OCI-M1 (cell line): ENCODE results near the gene TMPRSS11D.

ENCODE experiments used
- DNase-seq: peaks from one replicate; lab custom pipeline; 2025; lab: John Stamatoyannopoulos, UW

The TMPRSS11D gene, protein sequence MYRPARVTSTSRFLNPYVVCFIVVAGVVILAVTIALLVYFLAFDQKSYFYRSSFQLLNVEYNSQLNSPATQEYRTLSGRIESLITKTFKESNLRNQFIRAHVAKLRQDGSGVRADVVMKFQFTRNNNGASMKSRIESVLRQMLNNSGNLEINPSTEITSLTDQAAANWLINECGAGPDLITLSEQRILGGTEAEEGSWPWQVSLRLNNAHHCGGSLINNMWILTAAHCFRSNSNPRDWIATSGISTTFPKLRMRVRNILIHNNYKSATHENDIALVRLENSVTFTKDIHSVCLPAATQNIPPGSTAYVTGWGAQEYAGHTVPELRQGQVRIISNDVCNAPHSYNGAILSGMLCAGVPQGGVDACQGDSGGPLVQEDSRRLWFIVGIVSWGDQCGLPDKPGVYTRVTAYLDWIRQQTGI

GRCh38 chr4:67883902-67884301 is at the start of gene TMPRSS11D:
Gene TMPRSS11D, minus strand, starts transcription at chr4:67884002. Its CDS starts 69 bp downstream, at chr4:67883933.
- DNase-seq: no peak

- DNase-seq: no peak
Measured at GRCh38 chr4:67933038-67933437, 49.2 kb upstream of the TMPRSS11D start.

DNA sequence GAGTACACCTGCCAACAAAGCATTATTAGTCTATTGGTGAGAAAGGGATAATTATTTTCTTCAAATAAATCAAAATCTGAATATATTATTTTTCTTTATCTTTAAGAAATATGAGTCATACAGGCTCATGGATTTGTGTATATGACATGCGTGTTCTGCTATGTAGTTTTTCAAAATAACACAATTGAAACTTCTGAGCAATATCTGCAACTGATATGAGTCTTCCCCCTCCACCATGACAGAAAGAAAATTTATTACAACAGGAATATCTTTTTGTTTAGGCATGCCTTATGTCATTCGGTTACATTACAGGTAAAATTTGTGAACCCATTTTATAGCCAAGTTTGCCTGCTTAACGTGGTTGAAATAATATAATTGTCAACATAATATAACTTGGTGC is 47.5 kb upstream of the TMPRSS11D start:
- DNase-seq: no peak

GRCh38 chr4:67929426-67929825 is 45.6 kb upstream of the TMPRSS11D start:
- DNase-seq: no peak

GRCh38 chr4:67928546-67928945 is 44.7 kb upstream of the TMPRSS11D start:
- DNase-seq: peak; percentile 78

- no peak for DNase-seq
Measured at GRCh38 chr4:67927251-67927650, 43.4 kb upstream of the TMPRSS11D start.

DNA sequence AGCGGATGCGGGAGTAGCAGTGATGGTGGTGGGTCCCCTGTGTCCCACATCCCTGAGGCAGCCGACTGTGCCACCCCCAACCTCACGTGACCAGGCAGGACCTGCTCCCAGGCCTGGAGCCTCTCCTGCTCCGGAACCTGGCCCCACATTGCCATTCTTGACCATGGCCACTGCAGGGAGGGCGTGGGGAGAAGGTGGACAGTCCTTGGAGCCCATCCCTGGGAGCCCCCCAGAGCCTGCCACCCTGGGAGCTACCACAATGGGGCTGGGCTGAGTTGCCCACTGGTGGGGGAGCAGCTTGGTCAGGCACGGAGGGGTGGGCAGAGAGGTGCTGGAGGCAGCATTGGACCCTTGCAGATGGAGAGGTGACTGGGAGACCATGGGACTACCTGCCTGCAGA is 42.7 kb upstream of the TMPRSS11D start:
- DNase-seq: no peak

GRCh38 chr4:67922697-67923096 is 38.9 kb upstream of the TMPRSS11D start:
- DNase-seq: no peak

DNA sequence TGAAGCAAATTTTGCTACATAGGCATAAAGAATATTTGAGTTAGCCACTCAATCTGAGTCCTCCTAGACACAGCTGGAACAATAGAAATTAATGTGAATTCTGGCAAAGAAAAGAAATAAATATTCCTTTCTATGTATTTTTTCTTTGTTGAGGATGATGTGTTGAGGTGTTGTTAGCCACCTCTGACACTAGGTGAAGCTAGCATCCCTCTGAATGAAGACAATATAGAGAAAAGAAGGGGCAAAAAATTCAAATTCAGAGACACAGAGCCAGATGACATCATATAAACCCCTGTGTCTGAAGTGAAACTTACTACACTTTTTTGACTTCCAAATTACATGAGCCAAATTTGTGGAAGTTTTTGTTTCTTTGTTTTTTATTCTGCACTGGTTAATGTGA is 34.6 kb upstream of the TMPRSS11D start:
- DNase-seq: peak; percentile 57

DNA sequence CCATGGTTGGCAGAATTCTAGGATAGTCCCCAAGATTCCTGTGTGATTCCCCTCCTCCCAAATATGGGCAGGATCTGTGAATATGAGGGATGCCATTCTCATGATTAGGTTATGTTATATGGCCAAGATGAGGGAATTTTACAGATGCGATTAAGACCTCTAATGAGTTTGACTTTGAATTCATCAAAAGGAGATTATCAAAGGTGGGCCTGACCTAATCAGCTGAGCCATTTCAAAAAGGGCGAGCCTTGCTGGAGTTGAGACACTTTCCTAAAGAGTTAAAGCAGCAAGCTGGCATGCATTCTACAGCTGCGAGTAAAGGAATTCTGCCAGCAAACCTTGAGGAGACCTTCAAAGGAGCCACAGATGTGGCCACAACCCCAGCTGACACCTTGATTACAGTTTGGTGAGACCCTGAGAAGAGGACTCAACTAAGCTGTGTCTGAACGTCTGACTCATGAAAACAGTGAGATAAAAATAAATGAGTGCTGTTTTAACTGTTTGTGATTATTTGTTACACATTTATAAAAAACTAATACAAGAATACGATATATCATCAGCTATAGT is 31.7 kb upstream of the TMPRSS11D start:
- DNase-seq: no peak

- no peak for DNase-seq
Measured at GRCh38 chr4:67912080-67912479, 28.3 kb upstream of the TMPRSS11D start.

DNA sequence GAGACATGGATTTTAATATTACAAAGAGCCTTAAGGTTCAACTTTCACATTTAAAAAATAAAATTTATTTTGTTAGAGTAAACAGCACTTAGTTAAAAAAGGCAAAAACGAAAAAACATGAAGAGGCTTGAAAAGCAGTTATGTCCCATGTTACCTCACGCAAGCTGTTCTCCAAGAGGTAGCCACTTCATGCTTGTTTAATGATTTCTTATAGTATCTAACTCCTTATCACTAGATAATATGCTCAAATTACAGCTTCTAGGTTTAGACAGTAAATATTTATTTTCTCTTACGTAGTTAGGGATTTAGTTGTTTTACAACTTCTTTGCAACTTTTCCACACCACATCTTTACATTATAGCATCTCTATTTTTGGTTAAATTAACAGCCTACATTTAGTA is 27.8 kb upstream of the TMPRSS11D start:
- no peak for DNase-seq

DNA sequence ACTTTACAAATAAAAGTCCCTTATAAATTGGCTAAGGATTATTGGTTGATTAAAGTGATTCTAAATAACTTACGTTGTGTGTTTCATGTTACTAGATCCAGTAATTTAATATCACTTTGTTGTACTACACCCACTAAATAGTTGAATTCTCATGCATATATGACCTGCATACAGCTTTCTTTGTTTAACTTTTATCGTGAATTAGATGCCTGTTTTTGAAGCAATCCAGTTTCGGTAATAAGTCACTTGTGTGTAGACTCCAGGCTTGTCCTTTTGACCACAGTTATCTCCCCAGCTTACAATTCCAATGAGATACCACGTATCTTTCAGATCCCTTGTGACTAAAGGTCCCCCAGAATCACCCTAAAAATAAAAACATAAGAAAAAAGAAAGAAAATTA is 27.3 kb upstream of the TMPRSS11D start:
- DNase-seq: peak; percentile 53

GRCh38 chr4:67910585-67910905 is 26.7 kb upstream of the TMPRSS11D start:
- no peak for DNase-seq

- DNase-seq: peak; percentile 62
Measured at GRCh38 chr4:67909905-67910584, 26.2 kb upstream of the TMPRSS11D start.

DNA sequence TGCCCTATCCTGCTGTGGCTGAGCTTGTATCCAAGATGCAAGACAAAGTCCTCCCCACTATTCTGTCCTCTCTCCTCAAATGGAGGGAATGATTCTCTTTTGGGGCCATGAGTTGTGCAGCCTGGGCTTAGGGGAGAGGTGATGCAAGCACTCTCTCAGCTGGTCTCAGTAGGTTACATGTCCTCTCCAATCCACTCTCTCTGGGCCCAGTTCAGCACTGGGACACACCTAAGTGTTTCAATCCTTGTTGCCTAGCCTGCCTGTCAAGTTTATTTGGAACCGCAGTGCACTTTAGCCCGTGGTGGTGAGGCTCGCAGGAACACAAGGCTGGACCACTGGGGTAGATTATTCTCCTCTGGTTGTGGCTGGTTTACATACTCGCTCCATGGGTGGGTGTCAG is 23.8 kb upstream of the TMPRSS11D start:
- no peak for DNase-seq

DNA sequence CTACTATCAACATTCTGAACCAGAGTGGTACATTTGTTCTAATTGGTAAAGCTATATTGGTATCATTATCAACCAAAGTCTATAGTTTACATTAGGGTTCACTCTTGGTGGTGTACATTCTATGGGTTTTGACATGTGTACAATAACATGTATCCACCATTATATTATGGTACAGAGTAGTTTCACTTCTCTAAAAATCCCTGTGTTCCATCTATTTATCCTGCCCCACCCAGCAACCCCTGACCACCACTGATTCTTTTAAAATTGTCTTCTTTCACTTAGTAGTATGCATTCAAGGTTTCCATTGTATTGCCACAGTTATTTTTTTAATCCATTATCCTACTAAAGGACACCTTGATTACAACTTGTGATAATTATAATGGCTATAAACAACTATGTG is 15.3 kb upstream of the TMPRSS11D start:
- no peak for DNase-seq

DNA sequence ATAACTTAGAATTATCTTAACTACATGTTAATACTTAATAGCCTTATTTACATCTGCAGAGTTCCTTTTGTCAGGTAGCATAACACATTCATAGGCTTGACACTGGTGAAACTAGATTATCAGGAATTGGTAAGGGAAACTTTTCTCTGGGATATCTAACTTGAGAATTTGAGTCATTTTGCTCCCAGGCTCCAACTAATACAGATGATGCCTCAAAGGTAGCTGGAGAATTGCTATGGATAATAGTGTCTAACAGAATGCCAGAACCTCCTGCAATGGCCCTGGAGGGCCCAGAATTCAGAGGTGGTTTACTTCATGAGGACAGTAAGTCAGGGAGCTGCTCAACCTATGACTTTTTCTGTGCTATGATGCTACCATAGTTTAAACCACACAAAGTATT is 13.9 kb upstream of the TMPRSS11D start:
- no peak for DNase-seq

- DNase-seq: no peak
Measured at GRCh38 chr4:67896421-67897065, 12.7 kb upstream of the TMPRSS11D start.

DNA sequence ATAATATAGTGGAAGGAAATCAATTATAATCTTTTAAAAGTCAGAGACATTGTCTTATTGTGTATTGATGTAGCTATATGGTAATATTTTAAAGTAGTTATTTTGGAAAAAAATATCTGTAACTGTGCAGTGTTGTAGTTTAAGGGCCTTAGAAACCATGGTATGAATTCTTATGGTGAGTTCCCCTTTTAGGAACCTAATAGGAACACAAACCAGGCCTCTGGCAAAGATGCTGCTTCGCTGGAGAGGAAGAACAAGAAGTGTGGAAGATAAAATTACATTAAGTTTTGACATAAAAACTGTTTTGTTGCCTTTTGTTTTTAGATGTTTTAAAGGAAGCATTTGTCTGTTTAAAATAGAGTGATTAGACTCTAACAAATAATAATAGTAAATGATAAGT is 10.9 kb upstream of the TMPRSS11D start:
- DNase-seq: no peak

DNA sequence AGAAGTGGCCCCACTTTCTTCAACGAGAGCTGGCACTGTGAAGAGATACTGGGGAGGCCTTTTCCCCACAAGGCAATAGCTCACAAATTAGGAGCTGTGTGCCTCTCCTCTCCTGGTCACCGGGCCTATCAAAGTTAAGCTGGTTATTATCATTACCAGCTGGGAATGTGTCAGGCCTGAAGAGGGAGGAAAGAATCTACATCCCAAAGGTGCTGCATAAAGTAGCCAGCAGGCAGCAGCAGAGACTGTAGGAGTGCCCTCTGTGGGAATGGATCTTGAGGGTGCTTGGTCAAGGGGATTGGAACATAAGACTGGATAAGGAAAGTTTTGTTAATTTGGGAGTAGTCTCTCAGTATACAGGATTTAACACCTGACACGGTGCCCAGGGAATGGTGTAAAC is 9.1 kb upstream of the TMPRSS11D start:
- DNase-seq: no peak

GRCh38 chr4:67892253-67892652 is 8.5 kb upstream of the TMPRSS11D start:
- no peak for DNase-seq

DNA sequence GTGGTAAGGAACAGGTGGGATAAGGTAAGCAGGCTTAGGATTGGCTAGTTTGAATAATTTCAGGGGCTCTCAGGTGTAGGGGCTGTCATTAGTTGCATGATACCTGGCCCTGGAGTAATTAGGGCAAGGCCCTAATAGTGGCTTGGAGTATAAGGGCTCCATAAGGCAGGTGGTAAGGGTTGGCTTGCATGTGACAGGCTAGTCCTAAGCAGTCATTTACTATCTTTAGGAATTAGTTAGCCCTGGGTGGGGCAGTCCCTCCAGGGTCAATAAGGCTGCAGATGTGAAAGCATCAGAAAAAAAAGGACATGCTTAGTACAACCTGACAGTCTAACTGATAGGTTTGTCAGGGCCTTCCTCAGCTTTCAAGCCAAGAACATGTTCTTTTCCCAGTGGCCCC is 7.8 kb upstream of the TMPRSS11D start:
- no peak for DNase-seq
